CD4-positive, alpha-beta T cell treated with Interleukin-10 for 1 hour (primary cell): ENCODE data around the gene PACSIN1.

Experiments used
- DNase-seq: peaks from one replicate; pipeline ENCODE4 v3.0.0-alpha.2; 2020

Gene PACSIN1

GRCh38 chr6:34515473-34516387 lies 49.9 kb downstream of the PACSIN1 start:
- no peak for DNase-seq

- no peak for DNase-seq
These were observed 50.8 kb downstream of the PACSIN1 start for GRCh38 chr6:34516391-34517324.

DNA sequence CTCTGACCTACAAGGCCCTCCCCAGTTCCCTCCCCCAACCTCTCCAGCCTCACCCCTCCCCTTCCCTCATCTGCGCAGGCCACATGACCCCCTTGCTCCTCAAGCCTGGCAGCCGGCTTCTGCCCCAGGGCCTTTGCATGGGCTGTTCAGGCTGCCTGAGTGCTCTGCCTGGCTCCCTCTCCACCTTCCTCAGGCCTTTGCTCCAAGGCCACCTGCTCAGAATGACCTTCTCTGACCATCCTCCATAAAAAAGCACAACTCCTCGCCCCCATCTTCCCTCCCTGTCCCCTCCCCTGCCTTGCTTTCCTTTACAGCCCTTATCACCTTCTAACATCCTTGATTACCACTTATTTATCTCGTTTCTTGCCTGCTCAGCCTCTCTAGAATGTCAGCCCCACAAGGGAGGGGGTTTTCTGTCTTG lies 51.6 kb downstream of the PACSIN1 start:
- no peak for DNase-seq

DNA sequence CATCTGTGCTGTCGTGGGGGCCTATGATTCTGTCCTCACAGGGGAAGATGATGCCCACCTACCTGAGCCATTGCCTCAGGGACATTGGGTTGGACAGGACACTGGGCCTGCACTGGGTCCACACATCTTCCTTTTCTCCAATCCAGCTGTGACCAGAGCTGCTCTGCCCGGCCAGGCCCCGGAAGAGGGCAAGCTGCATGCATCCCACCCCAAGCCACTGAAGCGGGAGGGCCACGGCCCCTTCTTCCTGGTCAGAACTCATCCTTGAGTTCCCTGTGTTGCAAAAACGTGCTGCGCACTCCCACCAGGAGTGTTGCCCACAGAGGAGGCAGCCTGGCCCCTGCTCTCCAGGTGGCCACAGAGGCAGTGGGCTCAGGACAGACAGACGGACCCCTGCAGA lies 52.1 kb downstream of the PACSIN1 start:
- DNase-seq = no peak

- DNase-seq = no peak
These were observed 52.9 kb downstream of the PACSIN1 start for GRCh38 chr6:34518669-34519365.

DNA sequence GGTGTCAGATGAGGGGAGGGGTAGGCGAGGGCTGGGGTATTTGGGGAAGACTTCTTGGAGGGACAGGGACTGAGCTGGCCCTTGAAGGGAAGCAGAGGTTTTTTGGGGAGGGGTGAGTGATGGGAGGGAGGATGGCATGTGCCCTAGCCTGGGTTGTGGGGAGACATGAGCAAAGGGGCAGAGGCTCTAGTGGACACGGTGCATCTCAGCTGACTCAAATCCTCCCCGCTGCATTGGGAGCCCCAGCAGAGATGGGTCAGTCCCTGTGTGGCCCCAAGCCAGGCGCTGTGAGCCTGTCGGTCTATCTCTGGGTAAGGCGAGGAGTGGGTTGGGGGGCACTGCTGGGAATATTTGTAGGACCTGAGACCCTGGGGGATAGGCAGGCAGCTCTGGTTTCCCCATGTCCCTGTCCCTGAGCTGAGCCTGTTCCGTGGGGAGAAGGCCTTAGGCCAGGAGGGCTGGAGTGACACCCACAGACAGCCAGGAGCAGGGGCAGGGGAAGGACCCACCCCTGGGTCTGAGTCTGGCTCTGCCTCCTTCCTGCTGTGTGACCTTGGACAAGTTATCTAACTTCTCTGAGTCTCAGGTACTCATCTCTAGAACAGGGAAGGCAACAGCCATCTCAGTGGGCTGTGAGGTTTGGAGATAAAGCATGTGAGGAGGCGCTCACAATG lies 54.2 kb downstream of the PACSIN1 start:
- no peak for DNase-seq

GRCh38 chr6:34520645-34521462 lies 55.0 kb downstream of the PACSIN1 start:
- no peak for DNase-seq

DNA sequence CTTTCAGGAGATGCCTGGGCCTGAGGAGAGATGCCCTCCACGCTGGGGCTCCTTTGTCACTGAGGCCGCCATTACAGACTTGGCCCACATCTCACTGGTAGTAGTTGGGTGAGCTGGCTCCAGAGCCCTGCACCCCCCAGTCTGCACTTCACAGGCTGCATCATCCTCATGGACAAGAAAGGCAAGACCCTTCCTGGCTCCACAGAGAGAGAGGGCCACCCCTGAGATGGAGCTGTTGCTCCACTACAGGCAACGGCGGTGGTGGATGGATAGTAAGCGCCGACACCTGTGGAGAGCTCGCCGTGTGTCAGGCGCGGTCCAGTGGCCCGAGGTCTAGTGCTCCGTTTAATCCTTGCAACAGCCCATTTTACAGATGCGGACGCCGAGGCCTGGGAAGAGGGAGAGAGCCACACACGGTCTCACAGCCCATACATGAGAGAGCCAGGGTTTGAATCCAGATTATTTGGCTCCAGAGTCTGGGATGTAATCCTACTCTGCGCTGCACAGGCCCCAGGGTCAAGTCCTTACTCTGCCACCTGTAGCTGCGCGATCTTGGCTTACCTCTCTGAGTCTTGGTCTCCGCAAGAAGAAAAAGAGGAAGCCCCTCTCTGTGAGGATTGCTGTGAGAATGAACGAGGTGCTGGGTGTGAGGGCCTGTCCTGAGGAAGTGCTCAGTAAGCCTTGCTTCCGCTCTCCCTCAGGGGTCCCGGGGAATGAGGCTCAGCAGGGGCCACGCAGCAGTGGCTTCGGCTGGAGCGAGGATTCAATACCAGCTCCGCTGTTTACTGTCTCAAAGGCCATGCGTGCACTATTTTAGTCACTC lies 55.8 kb downstream of the PACSIN1 start:
- no peak for DNase-seq

GRCh38 chr6:34522761-34523160 lies 56.9 kb downstream of the PACSIN1 start:
- no peak for DNase-seq

DNA sequence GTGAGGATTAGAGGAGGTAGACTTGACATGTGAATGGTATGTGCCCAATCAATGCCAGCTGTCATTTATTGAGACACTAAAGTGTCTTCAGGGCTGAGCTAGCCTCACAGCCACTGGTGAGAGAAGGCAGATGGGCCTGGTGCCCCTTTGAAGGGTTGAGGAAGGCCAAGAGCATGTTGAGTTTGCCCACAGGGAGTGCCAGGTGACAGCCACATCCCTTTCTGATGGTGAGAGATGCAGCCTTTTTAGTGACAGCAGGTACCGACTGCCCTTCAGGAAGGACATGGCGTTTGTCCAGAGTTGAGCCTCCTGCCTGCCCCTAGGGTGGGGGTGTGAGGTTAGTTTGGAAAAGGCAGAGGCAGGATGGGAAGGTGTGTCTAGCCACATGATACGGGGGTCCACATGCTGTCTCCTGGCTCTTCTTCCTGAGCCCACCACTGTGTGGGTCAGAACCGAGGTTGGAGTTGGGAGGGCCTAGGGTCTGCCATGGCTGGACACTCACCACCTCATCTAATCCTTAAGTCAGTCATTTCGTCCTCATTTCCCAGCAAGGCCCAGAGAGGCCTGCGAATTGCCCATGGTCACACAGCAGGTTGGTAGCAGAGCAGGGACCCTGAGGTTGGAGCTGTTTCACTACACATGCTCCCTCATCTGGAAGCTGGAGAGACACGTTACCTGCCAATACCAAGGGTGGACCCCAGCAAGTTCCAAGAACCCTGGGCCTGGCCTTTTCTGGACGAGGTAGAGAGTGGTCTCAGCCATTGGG lies 57.7 kb downstream of the PACSIN1 start:
- no peak for DNase-seq

DNA sequence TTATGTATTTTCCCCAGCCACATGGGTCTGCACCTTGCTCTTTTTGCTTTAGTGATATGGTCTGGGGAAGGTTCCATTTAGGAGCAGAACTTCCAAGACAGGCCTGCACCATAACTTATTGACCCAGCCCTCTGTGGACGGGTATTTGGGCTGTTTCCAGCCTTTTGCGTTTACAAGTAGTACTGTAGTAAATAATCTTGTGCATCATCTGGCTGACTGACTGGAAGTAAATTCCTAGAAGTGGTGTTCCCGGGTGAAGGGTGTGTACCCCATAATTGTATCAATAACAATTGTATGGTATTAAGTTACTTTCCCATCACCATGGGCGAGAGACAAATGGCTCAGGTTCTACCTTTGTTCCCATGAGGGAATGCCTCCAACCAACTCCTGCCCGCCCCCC lies 58.6 kb downstream of the PACSIN1 start:
- DNase-seq = no peak

DNA sequence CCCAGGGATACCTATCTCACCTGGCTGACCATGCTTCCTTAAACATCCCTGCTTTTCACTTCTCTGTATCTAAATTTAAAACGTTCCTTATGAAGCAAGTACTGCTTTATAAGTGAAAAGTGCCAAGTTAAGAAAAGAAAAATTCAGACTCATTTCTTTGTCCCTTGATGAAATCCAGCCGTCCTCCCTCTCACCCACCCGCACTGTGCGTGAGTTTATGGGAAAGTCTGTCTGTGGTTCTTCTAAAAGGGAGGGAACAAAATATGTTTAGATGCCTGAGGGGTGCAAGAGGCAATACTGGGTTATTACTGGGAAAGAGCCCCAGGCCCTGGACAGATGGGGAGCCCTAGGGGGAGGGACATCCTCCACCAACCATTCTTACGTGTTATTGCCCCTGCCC lies 59.1 kb downstream of the PACSIN1 start:
- DNase-seq = no peak

- DNase-seq = no peak
These were observed 59.7 kb downstream of the PACSIN1 start for GRCh38 chr6:34525431-34526175.

DNA sequence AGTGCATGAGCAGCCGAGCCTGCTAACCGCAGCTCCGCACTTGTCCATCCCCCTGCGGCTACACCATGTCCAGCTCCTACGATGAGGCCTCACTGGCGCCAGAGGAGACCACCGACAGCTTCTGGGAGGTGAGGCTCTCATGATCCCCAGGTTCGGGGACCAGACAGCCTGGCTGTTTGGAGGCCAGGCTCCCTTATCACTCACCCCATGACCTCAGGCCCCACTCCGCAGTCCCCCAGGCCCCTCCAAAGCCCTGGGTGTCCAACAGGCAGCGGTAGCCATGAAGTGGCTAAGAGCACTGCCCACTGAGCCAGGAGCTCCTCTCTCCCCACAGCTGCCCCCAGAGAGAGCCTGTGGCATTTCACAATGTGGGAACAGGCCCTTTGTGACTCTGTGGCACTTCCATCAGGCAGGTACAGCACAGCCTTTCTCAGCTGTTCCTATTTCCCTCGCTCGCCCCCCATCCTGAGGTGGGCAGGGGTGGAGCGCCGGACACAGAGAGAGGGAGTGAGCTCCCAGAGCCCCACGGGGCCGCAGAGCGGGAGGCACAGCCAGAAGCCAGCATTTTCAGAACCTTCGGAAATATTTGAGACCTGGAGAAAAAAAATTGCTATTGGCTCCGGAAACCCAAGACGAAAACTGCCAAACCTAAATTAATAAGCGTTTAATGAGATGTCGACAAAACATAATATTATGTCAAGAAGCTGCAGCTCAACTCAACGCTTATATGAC lies 60.5 kb downstream of the PACSIN1 start:
- no peak for DNase-seq

DNA sequence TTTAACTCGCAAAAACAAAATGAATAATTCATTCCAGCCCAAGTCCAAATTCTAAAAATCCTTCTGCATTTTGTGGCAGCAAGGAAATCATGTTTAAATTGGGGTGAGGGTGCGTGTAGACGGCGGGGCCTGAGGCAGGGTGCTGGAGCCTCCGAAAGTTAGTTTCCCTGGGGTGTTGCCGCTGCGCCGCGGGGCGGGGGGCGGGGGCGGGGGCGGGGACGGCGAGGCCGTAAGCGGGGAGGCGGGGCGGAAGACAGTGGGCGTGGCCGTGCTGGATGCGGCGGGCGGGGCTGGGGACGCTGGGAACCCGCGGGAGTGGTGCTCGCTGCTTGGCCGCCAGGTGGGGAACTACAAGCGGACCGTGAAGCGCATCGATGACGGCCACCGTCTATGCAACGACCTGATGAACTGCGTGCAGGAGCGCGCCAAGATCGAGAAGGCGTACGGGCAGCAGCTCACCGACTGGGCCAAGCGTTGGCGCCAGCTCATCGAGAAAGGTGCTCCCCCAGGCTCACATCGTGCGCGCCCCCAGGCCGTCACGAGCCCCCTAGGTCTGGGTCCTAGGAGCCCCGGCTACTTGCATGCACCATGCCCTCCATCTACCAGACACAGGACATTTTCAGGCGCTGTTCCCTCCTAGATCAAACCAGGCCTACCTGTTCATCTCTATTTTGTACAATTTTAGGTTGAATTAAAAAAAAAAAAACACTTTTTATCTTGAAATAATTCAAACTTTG lies 61.3 kb downstream of the PACSIN1 start:
- peak; percentile 96 for DNase-seq

GRCh38 chr6:34527751-34528670 lies 62.1 kb downstream of the PACSIN1 start:
- no peak for DNase-seq
